ENCODE measurements around the gene SERTM2. TPM values are rescaled to one million over a fixed set of nuclear protein-coding genes. Genes with fewer than 3 reads are reported as not detected.

Gene SERTM2
- total RNA-seq, 3 donors from 2014 or later (not counting 1 experiment from before 2014, with no cell fraction given): not detected

- no peak for DNase-seq
- peaks cover 0 to 19% of the 10 kb centered on the region in 2 donors for H3K27me3 Mint-ChIP-seq (ENCODE audit: low read depth in 2 of 2)
- Histone ChIP-seq H3K27me3 (ENCODE audit: control insufficient read depth, insufficient read depth, low read length) (no peaks in the 10 kb centered on the region), H3K27ac (ENCODE audit: low read length) (no peak overlapping the region), H3K36me3 (ENCODE audit: control insufficient read depth, insufficient read depth, low read length) (no peaks in the 10 kb centered on the region), H3K4me3 (ENCODE audit: low read length) (no peak overlapping the region), H3K9me3 (ENCODE audit: control insufficient read depth, insufficient read depth, low read length) (no peaks in the 10 kb centered on the region), H3K4me1 (ENCODE audit: control insufficient read depth, insufficient read depth, low read length) (no peaks in the 10 kb centered on the region)
- H3K9me3 Mint-ChIP-seq: peaks cover under 1 to 5% of the 10 kb centered on the region in 2 donors
- H3K4me1 Mint-ChIP-seq: no peaks in the 10 kb centered on the region
- no peaks in the 10 kb centered on the region for H3K36me3 Mint-ChIP-seq
- intact Hi-C loops (cut with micrococcal nuclease): no loop called here
- H3K27ac Mint-ChIP-seq: no peak overlapping the region
- no peak for ATAC-seq
- no peak for TF ChIP-seq CTCF (IDR thresholded peaks at IDR 0.05)
- no peak overlapping the region for H3K4me3 Mint-ChIP-seq
Measured at GRCh38 chrX:111481896-111482295, 29.5 kb upstream of the SERTM2 start.

- no peaks in the 10 kb centered on the region for H3K4me1 Mint-ChIP-seq
- Histone ChIP-seq H3K4me3 (ENCODE audit: low read length) (no peak overlapping the region), H3K27me3 (ENCODE audit: control insufficient read depth, insufficient read depth, low read length) (no peaks in the 10 kb centered on the region), H3K36me3 (ENCODE audit: control insufficient read depth, insufficient read depth, low read length) (no peaks in the 10 kb centered on the region), H3K4me1 (ENCODE audit: control insufficient read depth, insufficient read depth, low read length) (no peaks in the 10 kb centered on the region), H3K9me3 (ENCODE audit: control insufficient read depth, insufficient read depth, low read length) (no peaks in the 10 kb centered on the region), H3K27ac (ENCODE audit: low read length) (no peak overlapping the region)
- H3K36me3 Mint-ChIP-seq: no peaks in the 10 kb centered on the region
- no peak overlapping the region for H3K27ac Mint-ChIP-seq
- no peak for DNase-seq
- no peak for ATAC-seq
- peaks cover 1 to 19% of the 10 kb centered on the region in 2 donors for H3K27me3 Mint-ChIP-seq (ENCODE audit: low read depth in 2 of 2)
- intact Hi-C loops (cut with micrococcal nuclease): no loop called here
- WGBS (ENCODE audit: insufficient coverage): 81% methylated on average over 1 of the region's 2 CpGs
- TF ChIP-seq CTCF (IDR thresholded peaks at IDR 0.05): no peak
- H3K9me3 Mint-ChIP-seq: peaks cover 4 to 9% of the 10 kb centered on the region in 2 donors
- H3K4me3 Mint-ChIP-seq: no peak overlapping the region
Measured at GRCh38 chrX:111483135-111483534, 28.3 kb upstream of the SERTM2 start.

- H3K4me1 ChIP-seq (ENCODE audit: control insufficient read depth, insufficient read depth, low read length): no peaks in the 10 kb centered on the region
- peaks cover 4 to 11% of the 10 kb centered on the region in 2 donors for H3K9me3 Mint-ChIP-seq
- no peak overlapping the region for H3K27ac ChIP-seq (ENCODE audit: low read length)
- no peak overlapping the region for H3K4me3 ChIP-seq (ENCODE audit: low read length)
- no peaks in the 10 kb centered on the region for H3K36me3 Mint-ChIP-seq
- intact Hi-C loops (cut with micrococcal nuclease): no loop called here
- H3K27me3 ChIP-seq (ENCODE audit: control insufficient read depth, insufficient read depth, low read length): no peaks in the 10 kb centered on the region
- no peaks in the 10 kb centered on the region for H3K36me3 ChIP-seq (ENCODE audit: control insufficient read depth, insufficient read depth, low read length)
- H3K27ac Mint-ChIP-seq: no peak overlapping the region
- ATAC-seq (no peak), DNase-seq (no peak)
- TF ChIP-seq CTCF (IDR thresholded peaks at IDR 0.05): no peak
- no peaks in the 10 kb centered on the region for H3K4me1 Mint-ChIP-seq
- no peaks in the 10 kb centered on the region for H3K9me3 ChIP-seq (ENCODE audit: control insufficient read depth, insufficient read depth, low read length)
- peaks cover 2 to 19% of the 10 kb centered on the region in 2 donors for H3K27me3 Mint-ChIP-seq (ENCODE audit: low read depth in 2 of 2)
- no peak overlapping the region for H3K4me3 Mint-ChIP-seq
Measured at GRCh38 chrX:111483881-111484280, 27.6 kb upstream of the SERTM2 start.

GRCh38 chrX:111490688-111491087 lies 20.8 kb upstream of the SERTM2 start:
- H3K36me3 Mint-ChIP-seq: no peaks in the 10 kb centered on the region
- DNase-seq (no peak), ATAC-seq (no peak)
- H3K9me3 ChIP-seq (ENCODE audit: control insufficient read depth, insufficient read depth, low read length): no peaks in the 10 kb centered on the region
- H3K4me1 Mint-ChIP-seq: no peaks in the 10 kb centered on the region
- no peak overlapping the region for H3K4me3 Mint-ChIP-seq
- H3K4me3 ChIP-seq (ENCODE audit: low read length): no peak overlapping the region
- TF ChIP-seq CTCF (IDR thresholded peaks at IDR 0.05): no peak
- no peaks in the 10 kb centered on the region for H3K4me1 ChIP-seq (ENCODE audit: control insufficient read depth, insufficient read depth, low read length)
- H3K27me3 Mint-ChIP-seq (ENCODE audit: low read depth in 2 of 2): peaks cover 2 to 6% of the 10 kb centered on the region in 2 donors
- no peak overlapping the region for H3K27ac ChIP-seq (ENCODE audit: low read length)
- H3K9me3 Mint-ChIP-seq: peaks cover 4 to 11% of the 10 kb centered on the region in 2 donors
- H3K36me3 ChIP-seq (ENCODE audit: control insufficient read depth, insufficient read depth, low read length): no peaks in the 10 kb centered on the region
- H3K27ac Mint-ChIP-seq: no peak overlapping the region
- intact Hi-C loops (cut with micrococcal nuclease): no loop called here
- no peaks in the 10 kb centered on the region for H3K27me3 ChIP-seq (ENCODE audit: control insufficient read depth, insufficient read depth, low read length)
